Mammary epithelial cell (primary cell): ENCODE measurements around the gene GCSAM.

Experiments
- CTCF ChIP-seq, 2 donors: IDR thresholded peaks in 1 of 2; conservative IDR thresholded peaks in 1 of 2; 2 replicates each; pipeline ENCODE4 v1.5.1; 2011 to 2012; ENCODE audit warnings: inconsistent platforms in 2 of 2, low read length in 2 of 2, mild to moderate bottlenecking in 2 of 2, control low read depth in 1 of 2, low read depth in 1 of 2; ENCODE audit not compliant: insufficient read depth in 1 of 2; ENCODE audit errors: extremely low read depth in 1 of 2
- EZH2 ChIP-seq: IDR thresholded peaks from 2 replicates; pipeline ENCODE4 v1.6.1; 2012; ENCODE audit warnings: low read length, inconsistent platforms, borderline replicate concordance

GRCh38 chr3:112130638-112130993 lies 2.4 kb downstream of the GCSAM start:
- TF ChIP-seq CTCF (conservative IDR thresholded peaks at IDR 0.05 in 1 of 2, IDR thresholded peaks at IDR 0.05 in 1 of 2; ENCODE audit: extremely low read depth in 1 of 2, insufficient read depth in 1 of 2, low read depth in 1 of 2, low read length in 2 of 2): no peak
- TF ChIP-seq EZH2: no peak
